Activated CD8-positive, alpha-beta memory T cell treated with anti-CD3 and anti-CD28 coated beads for 36 hours (primary cell): ENCODE measurements around the gene KISS1R. TPM values are rescaled to one million over a fixed set of nuclear protein-coding genes. Genes with fewer than 3 reads are reported as not detected.

ENCODE experiments used
- CTCF ChIA-PET: fragments of 350-600 bp; sonication (Branson Sonifier 250); formaldehyde crosslinking; loops from one replicate; lab custom pipeline; 2021; ENCODE audit warnings: antibody characterized with exemption; lab: Charles Lee
- POLR2A ChIA-PET: fragments of 350-600 bp; sonication (Branson Sonifier 250); formaldehyde crosslinking; loops from one replicate; lab custom pipeline; 2021; ENCODE audit warnings: antibody characterized with exemption; lab: Charles Lee
- total RNA-seq, 2 experiments: library from RNA; stranded (reverse); gene quantifications; one replicate each; pipeline ENCODE4 v1.2.3, GENCODE V29; 2021

Gene KISS1R
- total RNA-seq, 2 experiments from 2014 or later: 6.7 to 7.2 TPM

GRCh38 chr19:892894-893689 is 24.0 kb upstream of the KISS1R start, which contains the start of the genes MED16 and RNU6-9:
MED16 (minus strand) TSS chr19:893187; CDS start chr19:891131, 2,056 bp downstream.
RNU6-9 (plus strand) TSS chr19:893484.
- ChIA-PET CTCF (interaction anchor here (0.8 to 2.3 kb wide), 5 partner anchors 10 to 91 kb away, joined by 3 to 7 read pairs (median 3); partner anchors contain the start of gene WDR18), POLR2A (interaction anchor here (0.6 to 1.4 kb wide), 6 partner anchors 10 to 1072 kb away, joined by 3 to 5 read pairs (median 4); no protein-coding TSS in a partner anchor)

DNA sequence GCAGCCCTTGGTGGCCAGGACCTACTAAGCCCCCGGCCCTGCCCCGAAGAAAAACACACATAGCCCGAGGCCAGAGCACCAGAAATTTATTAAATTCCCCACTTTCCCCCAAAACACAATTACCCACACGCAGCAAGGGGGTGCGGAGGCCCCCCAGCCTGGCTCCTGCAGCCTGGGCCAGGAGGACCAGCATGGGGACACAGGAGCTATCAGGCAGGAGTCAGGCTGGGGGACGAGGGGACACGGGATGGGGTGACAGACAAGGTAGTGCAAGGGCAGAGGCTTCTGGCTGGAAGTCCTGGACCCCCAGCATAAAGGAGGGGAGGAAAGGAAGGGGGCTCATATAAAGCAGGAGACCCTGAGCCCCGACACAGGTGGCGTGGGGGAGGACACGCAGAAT is 20.7 kb upstream of the KISS1R start:
- POLR2A ChIA-PET: no interaction called here
- CTCF ChIA-PET: interaction anchor here (0.8 to 1.3 kb wide), 2 partner anchors 33 to 92 kb away, joined by 3 read pairs; no protein-coding TSS in a partner anchor

DNA sequence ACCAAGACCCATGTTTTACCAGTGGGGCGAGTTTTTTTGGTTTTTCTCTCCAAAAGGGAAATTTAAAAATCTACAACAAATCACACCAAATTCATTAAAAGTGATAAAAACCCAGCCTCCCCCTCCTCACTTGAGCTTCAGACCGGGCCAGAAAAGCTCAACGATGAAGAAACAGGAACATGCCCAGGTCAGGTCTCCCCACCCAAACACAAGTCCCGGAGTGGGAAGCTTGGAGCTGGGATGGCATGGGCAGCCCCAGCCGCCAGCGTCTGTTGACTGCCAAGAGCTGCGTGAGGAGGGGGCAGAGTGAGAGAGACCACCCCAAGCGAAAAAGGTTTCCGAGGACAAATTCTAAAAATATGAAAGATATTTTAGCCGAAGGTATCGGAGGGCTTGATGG is 20.1 kb upstream of the KISS1R start:
- POLR2A ChIA-PET: no interaction called here
- CTCF ChIA-PET: interaction anchor here (0.8 to 1.3 kb wide), 2 partner anchors 33 to 92 kb away, joined by 3 read pairs; no protein-coding TSS in a partner anchor

DNA sequence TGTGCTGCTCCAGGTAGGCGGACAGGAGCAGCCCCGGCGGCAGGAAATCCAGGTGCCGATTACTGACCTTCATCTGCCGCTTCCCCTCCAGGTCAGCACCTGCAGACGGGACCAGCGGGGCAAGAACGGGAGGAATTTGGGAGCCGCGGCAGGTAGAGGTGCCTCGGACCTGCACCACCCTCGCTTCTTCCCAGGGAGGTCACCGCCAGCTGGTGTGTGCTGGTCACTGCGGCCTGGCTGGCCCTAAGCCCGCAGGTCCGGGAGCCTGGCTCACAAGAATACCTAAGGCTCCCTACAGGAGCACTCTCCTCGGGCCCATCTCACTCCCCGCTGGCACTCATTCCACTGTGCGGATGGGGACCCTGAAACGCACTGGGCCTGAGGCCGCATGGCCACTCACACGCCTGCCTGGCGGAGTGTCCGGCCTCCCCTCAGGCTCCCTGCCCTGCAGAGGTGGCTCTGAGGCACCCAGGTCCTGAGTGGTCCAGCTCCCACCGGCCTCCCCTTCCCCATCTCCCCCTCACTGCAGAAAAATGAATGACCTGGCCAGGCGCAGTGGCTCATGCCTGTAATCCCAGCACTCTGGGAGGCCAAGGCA is 19.6 kb upstream of the KISS1R start:
- POLR2A ChIA-PET: no interaction called here

GRCh38 chr19:898663-899062 is 18.5 kb upstream of the KISS1R start:
- CTCF ChIA-PET: no interaction called here

More for the DNA sequence above, 19.6 kb upstream of the KISS1R start:
- CTCF ChIA-PET: no interaction called here

GRCh38 chr19:899336-900042 is 17.6 kb upstream of the KISS1R start:
- POLR2A ChIA-PET: no interaction called here
- CTCF ChIA-PET: no interaction called here

More at GRCh38 chr19:898663-899062, 18.5 kb upstream of the KISS1R start:
- POLR2A ChIA-PET: no interaction called here

DNA sequence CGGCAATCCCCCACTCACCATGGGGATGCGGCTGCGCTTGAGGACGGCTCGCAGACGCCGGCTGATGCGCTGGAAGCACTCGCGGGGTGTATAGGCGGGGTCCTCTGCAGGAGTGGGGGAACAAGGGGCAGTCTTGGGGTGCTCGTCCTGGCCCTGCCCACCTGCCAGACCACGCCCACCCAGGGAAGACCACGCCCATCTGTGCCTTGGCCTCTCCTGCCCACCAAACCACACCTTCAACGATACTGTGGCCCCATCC is 17.2 kb upstream of the KISS1R start:
- POLR2A ChIA-PET: no interaction called here
- CTCF ChIA-PET: no interaction called here

DNA sequence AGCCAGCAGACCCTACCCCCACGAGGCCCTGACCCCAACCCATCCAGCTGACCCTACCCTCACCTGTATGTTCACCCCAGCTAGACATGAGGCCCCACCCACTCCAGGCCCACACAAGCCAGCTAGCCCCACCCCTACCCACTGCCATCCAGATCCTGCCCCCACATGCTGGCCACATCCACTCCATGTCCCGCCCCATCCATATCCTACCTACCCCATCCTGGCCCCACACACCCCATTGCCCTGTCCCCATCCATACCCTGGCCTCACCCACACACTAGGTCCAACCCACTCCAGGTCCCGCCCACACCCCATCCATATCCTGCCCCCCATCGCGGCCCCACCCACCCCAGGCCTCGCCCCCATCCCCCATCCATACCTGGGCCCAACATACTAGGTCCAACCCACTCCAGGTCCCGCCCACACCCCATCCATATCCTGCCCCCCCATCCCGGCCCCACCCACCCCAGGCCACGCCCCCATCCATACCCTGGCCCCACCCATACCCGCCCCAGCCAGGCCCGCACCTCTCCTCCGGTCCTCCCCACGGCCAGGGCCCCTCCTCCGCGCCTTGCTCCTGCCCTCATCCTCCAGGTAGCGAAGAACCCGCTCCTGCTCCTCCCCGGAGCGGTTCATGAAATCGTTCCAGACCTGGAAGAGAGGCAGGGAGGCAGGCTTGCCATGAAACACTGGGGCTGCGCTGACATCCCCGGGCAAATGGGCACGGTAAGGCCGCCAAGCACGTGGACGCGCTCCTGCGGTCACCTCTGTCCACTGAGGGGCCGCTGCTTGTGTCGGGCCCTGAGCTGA is 16.6 kb upstream of the KISS1R start:
- ChIA-PET POLR2A (no interaction called here), CTCF (no interaction called here)

DNA sequence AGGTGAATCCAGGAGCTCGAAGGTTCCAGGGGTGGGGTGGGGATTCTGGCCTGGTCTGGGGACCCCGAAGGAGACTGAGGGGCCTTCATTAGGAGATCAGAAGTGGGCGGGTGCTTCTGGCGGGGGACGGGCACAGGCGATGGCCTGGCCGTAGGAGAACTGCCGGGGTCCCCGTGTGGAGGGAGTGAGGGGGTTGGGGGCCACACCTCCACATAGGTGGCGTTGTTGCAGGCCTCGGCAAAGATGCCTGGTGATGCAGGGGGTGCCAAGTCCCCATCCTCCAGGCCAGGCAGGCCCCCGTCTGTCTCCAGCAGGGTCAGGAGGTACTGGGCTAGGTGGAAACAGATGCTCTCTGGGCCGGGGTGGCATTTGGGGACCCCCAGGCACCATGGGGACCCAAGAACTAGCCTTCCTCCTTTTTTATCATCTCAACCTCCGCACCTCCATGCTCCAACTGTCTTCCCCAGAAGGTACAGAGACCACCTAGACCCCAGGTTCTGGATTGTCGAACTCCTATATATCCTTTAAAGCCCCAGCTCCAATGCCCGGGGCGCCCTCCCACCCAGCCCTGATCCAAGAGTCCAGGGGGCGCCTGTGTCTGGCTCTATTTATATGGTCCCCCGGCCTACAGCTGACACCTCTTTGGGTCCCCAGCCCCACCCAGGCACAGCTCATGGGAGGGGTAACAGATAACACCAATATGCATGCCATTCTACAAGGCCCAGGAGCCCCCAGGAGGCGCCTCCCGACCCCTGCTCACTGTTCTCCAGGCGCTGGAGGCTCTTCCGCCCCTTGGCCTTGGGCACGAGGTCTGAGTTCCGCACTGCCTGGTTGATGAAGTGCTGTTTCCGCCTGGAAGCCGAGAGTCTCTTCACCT is 15.7 kb upstream of the KISS1R start:
- ChIA-PET CTCF (interaction anchor here (0.6 kb wide), 1 partner anchor 228 kb away, joined by 3 read pairs; no protein-coding TSS in a partner anchor), POLR2A (no interaction called here)

GRCh38 chr19:902093-902370 is 15.1 kb upstream of the KISS1R start:
- ChIA-PET POLR2A (no interaction called here), CTCF (interaction anchor here (0.6 to 1.2 kb wide), 2 partner anchors 13 to 227 kb away, joined by 3 read pairs; no protein-coding TSS in a partner anchor)

GRCh38 chr19:902446-903226 is 14.5 kb upstream of the KISS1R start:
- ChIA-PET CTCF (interaction anchor here (0.6 to 1.2 kb wide), 3 partner anchors 9 to 226 kb away, joined by 3 to 4 read pairs (median 3); partner anchors contain the start of genes MED16 and RNU6-9), POLR2A (interaction anchor here (0.9 kb wide), 1 partner anchor 10 kb away, joined by 4 read pairs; the partner anchor contains the start of genes MED16 and RNU6-9)

- ChIA-PET POLR2A (interaction anchor here (0.9 kb wide), 1 partner anchor 10 kb away, joined by 4 read pairs; the partner anchor contains the start of genes MED16 and RNU6-9), CTCF (interaction anchor here (0.7 to 1.2 kb wide), 3 partner anchors 10 to 16 kb away, joined by 3 to 4 read pairs (median 3); partner anchors contain the start of genes MED16 and RNU6-9)
These were observed 13.8 kb upstream of the KISS1R start for GRCh38 chr19:903266-903797.

- ChIA-PET CTCF (no interaction called here), POLR2A (interaction anchor here (0.7 kb wide), 1 partner anchor 90 kb away, joined by 4 read pairs; no protein-coding TSS in a partner anchor)
These were observed 12.6 kb upstream of the KISS1R start for GRCh38 chr19:904545-904944.

GRCh38 chr19:906480-906879 is 10.7 kb upstream of the KISS1R start:
- POLR2A ChIA-PET: no interaction called here
- CTCF ChIA-PET: interaction anchor here (1.1 to 1.8 kb wide), 2 partner anchors 43 to 78 kb away, joined by 3 to 7 read pairs; no protein-coding TSS in a partner anchor

DNA sequence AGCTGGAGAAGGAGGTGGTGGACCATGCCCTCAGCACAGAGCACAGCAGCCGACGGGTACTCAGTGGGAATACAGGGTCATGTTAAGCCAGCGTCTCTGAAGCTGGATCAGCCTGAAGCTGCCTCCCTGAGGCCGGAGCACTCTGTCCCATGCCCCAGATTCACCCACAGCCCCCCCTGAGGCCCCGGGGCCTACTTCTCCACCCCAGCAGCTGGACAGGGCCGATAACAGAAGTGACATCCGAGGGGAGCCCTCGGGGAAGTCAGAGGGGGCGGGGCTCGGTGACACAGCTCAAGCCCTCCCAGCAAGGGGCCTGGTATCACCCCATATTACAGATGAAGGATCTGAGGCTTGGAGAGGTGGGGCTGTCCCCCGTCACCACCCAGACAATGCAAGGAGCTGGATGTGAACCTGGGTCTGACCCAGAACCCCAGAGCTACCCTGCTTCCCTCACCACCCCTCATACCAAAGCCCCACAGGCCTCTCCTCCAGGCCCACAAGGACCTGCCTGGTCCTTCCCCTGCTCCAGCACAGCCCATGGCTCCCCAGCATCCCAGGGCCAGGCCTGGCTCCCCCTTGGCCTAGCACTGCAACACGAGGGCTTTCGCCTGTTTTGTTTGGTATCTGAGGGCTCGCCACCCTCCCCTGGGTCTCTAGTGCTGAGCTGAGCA is 9.8 kb upstream of the KISS1R start:
- CTCF ChIA-PET: interaction anchor here (0.9 to 3.6 kb wide), 5 partner anchors 14 to 77 kb away, joined by 3 to 18 read pairs (median 7); partner anchors contain the start of genes MED16 and RNU6-9
- POLR2A ChIA-PET: interaction anchor here (0.7 kb wide), 1 partner anchor 44 kb away, joined by 3 read pairs; no protein-coding TSS in a partner anchor
